NCI-H345 (cell line): ENCODE data around the gene BBC3.

ENCODE experiments used
- DNase-seq: peaks from one replicate; lab custom pipeline; 2025; lab: John Stamatoyannopoulos, UW

BBC3 gene

GRCh38 chr19:47188507-47189033 is 42.4 kb downstream of the BBC3 start:
- DNase-seq = no peak

GRCh38 chr19:47187797-47188196 is 43.2 kb downstream of the BBC3 start:
- no peak for DNase-seq

- DNase-seq = no peak
These were observed 43.7 kb downstream of the BBC3 start for GRCh38 chr19:47187335-47187655.

- DNase-seq = no peak
These were observed 44.3 kb downstream of the BBC3 start for GRCh38 chr19:47186446-47187334.

GRCh38 chr19:47183601-47184000 is 47.4 kb downstream of the BBC3 start:
- no peak for DNase-seq

GRCh38 chr19:47179653-47180310 is 51.2 kb downstream of the BBC3 start:
- DNase-seq = no peak

- no peak for DNase-seq
These were observed 54.3 kb downstream of the BBC3 start for GRCh38 chr19:47176627-47177090.

GRCh38 chr19:47176071-47176626 is 54.9 kb downstream of the BBC3 start:
- DNase-seq = no peak

GRCh38 chr19:47172666-47173455 is 58.1 kb downstream of the BBC3 start:
- no peak for DNase-seq
